SK-N-SH (cell line): ENCODE data around the gene ANKRD18A.

ENCODE experiments used
- CTCF ChIP-seq: fragments of 200-600 bp; sonication (generic); IDR thresholded peaks from 2 replicates; pipeline ENCODE4 v1.6.1; 2017; ENCODE audit warnings: antibody characterized with exemption, mild to moderate bottlenecking, moderate library complexity
- EZH2phosphoT487 ChIP-seq: fragments of 200-600 bp; sonication (generic); IDR thresholded peaks from 2 replicates; pipeline ENCODE4 v1.6.1; 2017; ENCODE audit warnings: low read depth, mixed run types, mild to moderate bottlenecking, antibody characterized with exemption, moderate library complexity, borderline replicate concordance
- JUND ChIP-seq: IDR thresholded peaks from 2 replicates; pipeline ENCODE4 v1.4.0; 2012
- MAX ChIP-seq: IDR thresholded peaks from 2 replicates; pipeline ENCODE4 v1.4.0; 2012; ENCODE audit warnings: low read depth
- MXI1 ChIP-seq: IDR thresholded peaks from 2 replicates; pipeline ENCODE4 v1.6.1; 2012; ENCODE audit warnings: mild to moderate bottlenecking, low read depth, low read length, improper control_type of control experiment
- POLR2AphosphoS5 ChIP-seq: IDR thresholded peaks from 2 replicates; pipeline ENCODE4 v1.6.1; 2012; ENCODE audit warnings: low read depth, low read length
- RFX5 ChIP-seq: IDR thresholded peaks from 2 replicates; pipeline ENCODE4 v1.6.1; 2012; ENCODE audit warnings: mild to moderate bottlenecking, improper control_type of control experiment, low read length
- RXRA ChIP-seq: IDR thresholded peaks from 2 replicates; pipeline ENCODE4 v1.4.0; 2012; ENCODE audit warnings: low read depth, mild to moderate bottlenecking, borderline replicate concordance
- YY1 ChIP-seq: IDR thresholded peaks from 2 replicates; pipeline ENCODE4 v1.4.0; 2012; ENCODE audit warnings: low read depth, mild to moderate bottlenecking

GRCh38 chr9:38659538-38659937, 39.1 kb upstream of the ANKRD18A start:
- TF ChIP-seq JUND (no peak), POLR2AphosphoS5 (no peak), MAX (no peak), RXRA (no peak), MXI1 (no peak), CTCF (no peak), RFX5 (no peak), YY1 (no peak), EZH2phosphoT487 (no peak)
